Tibial artery (tissue), 4 donors: ENCODE data around the gene IGF1R.

Experiments used
- DNase-seq, 2 donors: peaks; one replicate each; pipeline ENCODE4 v3.0.0-alpha.2; 2019
- H3K27ac ChIP-seq, 2 donors: fragments of 200-600 bp; sonication (generic) in 1 of 2; 1 replicate in 1 of 2; 2 replicates in 1 of 2; pipeline ENCODE4 v1.5.1; 2018 to 2019; ENCODE audit warnings: mild to moderate bottlenecking in 1 of 2
- H3K27me3 ChIP-seq, 2 donors: fragments of 200-600 bp; sonication (generic) in 1 of 2; one replicate each; pipeline versions ENCODE4 v1.5.1 to v1.6.0; 2016 to 2019
- H3K36me3 ChIP-seq, 3 donors: fragments of 200-600 bp; sonication (generic) in 2 of 3; one replicate each; pipeline ENCODE4 v1.5.1; 2016 to 2019; ENCODE audit warnings: mild to moderate bottlenecking in 2 of 3
- H3K4me1 ChIP-seq, 4 donors: fragments of 200-600 bp; sonication (generic) in 2 of 4; 1 replicate in 3 of 4; 2 replicates in 1 of 4; pipeline ENCODE4 v1.5.1; 2016 to 2019
- H3K4me3 ChIP-seq, 2 donors: fragments of 200-600 bp; sonication (generic) in 1 of 2; 1 replicate in 1 of 2; 2 replicates in 1 of 2; pipeline ENCODE4 v1.5.1; 2018 to 2019; ENCODE audit warnings: mild to moderate bottlenecking in 2 of 2
- H3K9me3 ChIP-seq, 3 donors: fragments of 200-600 bp; sonication (generic) in 1 of 3; one replicate each; pipeline ENCODE4 v1.5.1; 2016 to 2019
- CTCF ChIP-seq, 2 experiments: fragments of 200-600 bp in 1 of 2; fragments of 450-650 bp in 1 of 2; IDR thresholded peaks; one replicate each; pipeline ENCODE4 v1.5.1; 2017 to 2019; ENCODE audit warnings: antibody characterized with exemption in 2 of 2, mild to moderate bottlenecking in 1 of 2, moderate library complexity in 1 of 2
- intact Hi-C: fragments of 100-400 bp; cut with DNase I; formaldehyde crosslinking; loops from one replicate; pipeline ENCODE4 v1.15.0; 2023; ENCODE audit warnings: low total_unique reads

The IGF1R gene

DNA sequence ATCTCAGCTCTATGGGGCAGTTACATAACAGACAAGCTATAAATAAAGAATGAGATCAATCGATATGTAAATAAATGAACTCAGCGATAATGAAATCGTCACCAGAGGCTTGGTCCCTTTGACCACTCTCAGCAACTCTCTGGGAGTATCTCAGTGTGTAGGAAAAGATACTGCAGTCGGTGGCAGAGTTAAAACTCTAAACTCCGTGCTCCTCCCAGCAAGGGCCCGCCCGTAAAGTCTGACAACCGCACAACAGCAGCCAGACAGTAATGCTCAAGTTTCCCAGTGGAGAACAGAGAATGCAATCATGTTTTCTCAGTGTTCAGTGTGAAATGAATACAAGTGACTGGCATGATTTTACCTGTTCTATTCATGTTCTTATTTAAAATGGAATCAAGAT is 28.3 kb upstream of the IGF1R start:
- TF ChIP-seq CTCF (IDR thresholded peaks at IDR 0.05): no peak
- no peaks in the 10 kb centered on the region for H3K4me1 ChIP-seq
- intact Hi-C loops: no loop called here
- DNase-seq: no peak
- H3K36me3 ChIP-seq: no peaks in the 10 kb centered on the region
- H3K27me3 ChIP-seq: peaks cover 0 to 73% of the 10 kb centered on the region in 2 donors
- H3K9me3 ChIP-seq: no peaks in the 10 kb centered on the region
- H3K27ac ChIP-seq: no peak overlapping the region
- H3K4me3 ChIP-seq: no peak overlapping the region

- Histone ChIP-seq H3K9me3 (no peaks in the 10 kb centered on the region), H3K27me3 (peaks cover 0 to 79% of the 10 kb centered on the region in 2 donors), H3K27ac (no peak overlapping the region), H3K4me3 (no peak overlapping the region), H3K36me3 (no peaks in the 10 kb centered on the region), H3K4me1 (no peaks in the 10 kb centered on the region)
- intact Hi-C loops: no loop called here
- TF ChIP-seq CTCF (IDR thresholded peaks at IDR 0.05): no peak
- DNase-seq: no peak
Measured at GRCh38 chr15:98621021-98621420, 27.3 kb upstream of the IGF1R start.

DNA sequence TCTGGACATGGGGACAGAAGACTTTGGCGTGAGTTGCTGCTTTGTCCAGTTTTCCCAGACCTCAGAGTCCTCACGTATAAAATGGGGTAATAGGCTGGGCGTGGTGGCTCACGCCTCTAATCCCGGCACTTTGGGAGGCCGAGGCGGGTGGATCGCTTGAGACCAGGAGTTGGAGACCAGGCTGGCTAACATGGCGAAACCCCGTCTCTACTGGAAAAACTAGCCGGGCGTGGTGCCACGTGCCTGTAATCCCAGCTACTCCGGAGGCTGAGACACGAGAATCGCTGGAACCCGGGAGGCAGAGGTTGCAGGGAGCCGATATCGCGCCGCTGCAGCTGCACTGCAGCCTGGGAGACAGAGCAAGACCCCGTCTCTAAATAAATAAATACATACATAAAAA is 22.7 kb upstream of the IGF1R start:
- Histone ChIP-seq H3K4me3 (no peak overlapping the region), H3K9me3 (no peaks in the 10 kb centered on the region), H3K36me3 (no peaks in the 10 kb centered on the region), H3K27me3 (peaks cover 0 to 61% of the 10 kb centered on the region in 2 donors), H3K4me1 (no peaks in the 10 kb centered on the region), H3K27ac (no peak overlapping the region)
- TF ChIP-seq CTCF (IDR thresholded peaks at IDR 0.05): no peak
- intact Hi-C loops: no loop called here
- DNase-seq: no peak

GRCh38 chr15:98626153-98626552 is 22.2 kb upstream of the IGF1R start:
- H3K9me3 ChIP-seq: no peaks in the 10 kb centered on the region
- H3K27me3 ChIP-seq: peaks cover 0 to 55% of the 10 kb centered on the region in 2 donors
- no peaks in the 10 kb centered on the region for H3K36me3 ChIP-seq
- H3K4me3 ChIP-seq: no peak overlapping the region
- intact Hi-C loops: no loop called here
- H3K27ac ChIP-seq: no peak overlapping the region
- TF ChIP-seq CTCF (IDR thresholded peaks at IDR 0.05): no peak
- no peaks in the 10 kb centered on the region for H3K4me1 ChIP-seq
- DNase-seq: no peak

- Histone ChIP-seq H3K4me3 (no peak overlapping the region), H3K27me3 (peaks cover 0 to 36% of the 10 kb centered on the region in 2 donors), H3K9me3 (no peaks in the 10 kb centered on the region), H3K36me3 (no peaks in the 10 kb centered on the region), H3K27ac (no peak overlapping the region), H3K4me1 (no peaks in the 10 kb centered on the region)
- no peak for TF ChIP-seq CTCF (IDR thresholded peaks at IDR 0.05)
- DNase-seq: no peak
- intact Hi-C loops: no loop called here
Measured at GRCh38 chr15:98628216-98628615, 20.1 kb upstream of the IGF1R start.

DNA sequence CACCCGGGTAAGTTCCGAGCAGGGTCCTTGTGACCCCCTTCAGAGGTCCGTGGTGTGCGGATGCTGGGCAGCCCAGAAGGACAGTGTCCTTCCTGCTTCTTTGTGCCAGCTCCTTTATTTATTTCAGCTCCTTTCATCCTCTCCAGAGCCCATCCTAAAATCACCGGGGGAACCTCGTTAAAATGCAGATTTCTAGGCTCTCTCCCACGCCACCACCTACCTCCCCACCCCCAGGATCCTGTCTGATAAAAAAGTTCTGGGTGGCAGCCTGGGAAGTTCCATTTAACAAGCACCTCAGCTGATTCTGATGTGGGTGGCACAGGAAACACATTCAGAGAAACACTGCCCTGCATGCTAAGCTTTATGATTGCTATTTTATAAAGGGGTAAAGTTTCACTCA is 12.5 kb upstream of the IGF1R start:
- no peak for DNase-seq
- Histone ChIP-seq H3K9me3 (no peaks in the 10 kb centered on the region), H3K27me3 (no peaks in the 10 kb centered on the region), H3K27ac (no peak overlapping the region), H3K36me3 (no peaks in the 10 kb centered on the region), H3K4me3 (no peak overlapping the region), H3K4me1 (no peaks in the 10 kb centered on the region)
- no peak for TF ChIP-seq CTCF (IDR thresholded peaks at IDR 0.05)
- intact Hi-C loops: loop anchor here (10.0 kb wide), 1 partner anchor 71 kb away; no protein-coding TSS in a partner anchor
